Measurements from ENCODE around the gene COL5A2.
A peak's percentile ranks its signal among the peaks of the same experiment; 100 is the strongest.

Gene COL5A2

DNA sequence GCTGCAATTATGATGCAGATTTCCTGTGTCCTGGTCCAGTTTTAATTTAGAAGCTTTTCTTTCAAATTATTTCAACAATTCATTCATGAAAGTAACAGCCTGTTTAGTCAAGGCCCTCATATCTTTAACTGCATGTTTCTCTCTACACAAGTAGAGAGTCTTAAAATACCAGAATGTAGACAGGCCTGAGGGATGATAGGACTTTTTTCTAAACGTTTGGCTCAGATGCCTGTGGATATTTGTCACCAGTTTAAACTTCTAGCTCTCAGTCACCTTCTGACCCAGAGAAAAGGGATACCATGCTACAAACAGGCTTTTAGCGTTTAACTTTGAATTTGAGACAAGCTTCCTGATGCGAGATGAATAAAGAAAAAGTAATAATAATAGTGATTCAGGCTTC, 15.7 kb downstream of the COL5A2 start:
- in situ Hi-C loops (cut with HindIII; ENCODE audit: low sequenced_read_pairs): no loop called here
- TF ChIP-seq, protein P1, sequence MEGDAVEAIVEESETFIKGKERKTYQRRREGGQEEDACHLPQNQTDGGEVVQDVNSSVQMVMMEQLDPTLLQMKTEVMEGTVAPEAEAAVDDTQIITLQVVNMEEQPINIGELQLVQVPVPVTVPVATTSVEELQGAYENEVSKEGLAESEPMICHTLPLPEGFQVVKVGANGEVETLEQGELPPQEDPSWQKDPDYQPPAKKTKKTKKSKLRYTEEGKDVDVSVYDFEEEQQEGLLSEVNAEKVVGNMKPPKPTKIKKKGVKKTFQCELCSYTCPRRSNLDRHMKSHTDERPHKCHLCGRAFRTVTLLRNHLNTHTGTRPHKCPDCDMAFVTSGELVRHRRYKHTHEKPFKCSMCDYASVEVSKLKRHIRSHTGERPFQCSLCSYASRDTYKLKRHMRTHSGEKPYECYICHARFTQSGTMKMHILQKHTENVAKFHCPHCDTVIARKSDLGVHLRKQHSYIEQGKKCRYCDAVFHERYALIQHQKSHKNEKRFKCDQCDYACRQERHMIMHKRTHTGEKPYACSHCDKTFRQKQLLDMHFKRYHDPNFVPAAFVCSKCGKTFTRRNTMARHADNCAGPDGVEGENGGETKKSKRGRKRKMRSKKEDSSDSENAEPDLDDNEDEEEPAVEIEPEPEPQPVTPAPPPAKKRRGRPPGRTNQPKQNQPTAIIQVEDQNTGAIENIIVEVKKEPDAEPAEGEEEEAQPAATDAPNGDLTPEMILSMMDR (IDR thresholded peaks at IDR 0.05; ENCODE audit: low read depth, low read length): no peak
- DNase-seq (ENCODE audit: low read depth, low spot score): peak; percentile 87
- H3K4me3 ChIP-seq (ENCODE audit: low read depth, low read length): no peak overlapping the region

DNA sequence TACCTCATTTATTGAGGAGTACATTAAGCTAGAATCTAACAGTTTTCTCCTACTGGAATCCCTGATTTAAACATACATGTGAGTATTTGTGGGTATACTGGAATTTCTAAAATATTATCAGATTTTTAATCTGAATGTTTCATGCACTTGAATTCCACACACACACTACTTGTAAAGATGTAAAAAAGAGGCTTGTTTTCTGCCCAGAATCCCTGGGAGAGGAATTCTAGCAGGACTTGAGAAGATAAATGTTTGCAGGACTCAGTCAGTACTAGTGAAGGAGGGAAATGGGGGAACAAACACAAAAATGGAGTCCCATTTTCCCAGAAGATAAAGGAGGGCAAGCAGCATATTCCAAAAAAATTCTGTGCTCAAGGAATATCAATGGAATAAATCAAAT, 17.0 kb downstream of the COL5A2 start:
- in situ Hi-C loops (cut with HindIII; ENCODE audit: low sequenced_read_pairs): no loop called here
- no peak overlapping the region for H3K4me3 ChIP-seq (ENCODE audit: low read depth, low read length)
- TF ChIP-seq, protein P1 (IDR thresholded peaks at IDR 0.05; ENCODE audit: low read depth, low read length): no peak
- DNase-seq (ENCODE audit: low read depth, low spot score): no peak

DNA sequence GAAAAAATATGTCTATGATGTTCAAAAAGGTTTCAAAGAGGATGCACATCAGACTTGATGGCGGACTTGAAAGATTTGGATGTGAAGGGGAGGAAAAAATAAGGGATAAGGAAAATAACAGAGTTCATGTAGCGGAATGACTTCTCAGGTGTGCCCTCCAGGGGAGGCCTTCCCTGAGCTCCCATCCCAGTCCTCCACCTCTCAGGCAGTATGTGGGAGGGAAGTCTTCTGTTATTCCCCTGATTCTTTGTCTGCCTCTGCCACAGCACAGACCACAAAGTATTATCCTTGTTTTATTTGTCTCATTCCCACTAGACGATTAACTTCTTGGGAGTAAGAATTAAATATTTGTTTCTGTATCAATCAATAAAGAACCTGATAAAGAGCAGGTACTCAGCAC, 17.7 kb downstream of the COL5A2 start:
- TF ChIP-seq, protein P1 (IDR thresholded peaks at IDR 0.05; ENCODE audit: low read depth, low read length): no peak
- in situ Hi-C loops (cut with HindIII; ENCODE audit: low sequenced_read_pairs): no loop called here

DNA sequence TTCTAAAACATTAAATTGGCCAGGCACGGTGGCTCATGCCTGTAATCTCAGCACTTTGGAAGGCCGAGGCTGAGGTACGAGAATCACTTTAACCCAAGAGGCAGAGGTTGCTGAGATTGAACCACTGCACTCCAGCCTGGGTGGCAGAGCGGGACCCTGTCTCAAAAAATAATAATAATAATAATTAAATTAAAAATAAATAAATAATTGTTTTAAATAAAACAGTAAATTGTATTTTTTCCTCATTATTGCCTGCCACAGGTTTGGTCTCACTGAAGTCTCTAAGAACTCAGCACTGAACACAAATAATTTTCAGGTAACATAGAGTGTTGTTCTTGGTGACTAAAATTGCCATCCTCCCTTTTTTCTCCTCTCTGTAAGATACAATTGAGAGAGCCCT, 19.8 kb downstream of the COL5A2 start:
- DNase-seq (ENCODE audit: low read depth, low spot score): no peak
- in situ Hi-C loops (cut with HindIII; ENCODE audit: low sequenced_read_pairs): no loop called here
- no peak overlapping the region for H3K4me3 ChIP-seq (ENCODE audit: low read depth, low read length)
- TF ChIP-seq, protein P1 (IDR thresholded peaks at IDR 0.05; ENCODE audit: low read depth, low read length): no peak

More for the DNA sequence above, 17.7 kb downstream of the COL5A2 start:
- no peak for DNase-seq (ENCODE audit: low read depth, low spot score)
- no peak overlapping the region for H3K4me3 ChIP-seq (ENCODE audit: low read depth, low read length)

DNA sequence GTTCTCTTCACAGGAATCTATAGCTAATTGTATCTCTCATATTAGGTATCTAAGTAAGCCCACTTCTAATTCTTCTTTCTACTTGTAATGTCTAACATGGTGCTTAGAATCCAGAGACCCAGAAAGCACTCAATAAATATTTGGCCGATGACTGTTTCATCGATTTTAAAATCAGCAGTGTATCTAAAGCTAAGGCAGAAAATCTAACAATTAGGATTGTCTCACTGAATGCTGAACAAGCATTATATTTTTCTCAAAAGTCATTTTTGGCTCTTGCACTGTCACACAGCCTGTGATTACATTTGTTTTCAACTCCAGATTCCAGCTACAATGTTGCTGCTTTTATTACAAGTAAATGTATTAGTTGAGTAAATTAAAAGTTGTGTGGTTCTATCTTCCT, 20.3 kb downstream of the COL5A2 start:
- DNase-seq (ENCODE audit: low read depth, low spot score): no peak
- H3K4me3 ChIP-seq (ENCODE audit: low read depth, low read length): no peak overlapping the region
- TF ChIP-seq, protein P1 (IDR thresholded peaks at IDR 0.05; ENCODE audit: low read depth, low read length): no peak
- in situ Hi-C loops (cut with HindIII; ENCODE audit: low sequenced_read_pairs): no loop called here

DNA sequence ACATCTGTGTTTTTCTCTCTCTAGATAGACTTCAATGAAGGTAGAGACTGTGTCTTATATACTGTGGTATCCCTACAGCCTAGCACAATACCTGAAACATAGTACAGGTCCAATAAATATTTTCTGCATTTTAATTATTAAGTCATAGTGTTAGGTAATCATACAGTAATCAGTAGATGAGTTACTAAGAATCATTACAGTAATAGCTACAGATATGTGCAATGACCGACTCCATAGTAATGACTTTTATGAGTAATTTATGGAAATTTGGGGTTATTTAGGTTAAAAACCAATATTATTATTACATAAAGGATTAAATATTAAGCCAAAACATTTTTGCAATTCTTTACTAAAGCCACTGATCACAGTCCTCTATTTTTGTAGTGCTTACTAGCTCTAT, 21.6 kb downstream of the COL5A2 start:
- H3K4me3 ChIP-seq (ENCODE audit: low read depth, low read length): no peak overlapping the region
- TF ChIP-seq, protein P1 (IDR thresholded peaks at IDR 0.05; ENCODE audit: low read depth, low read length): no peak
- no peak for DNase-seq (ENCODE audit: low read depth, low spot score)
- in situ Hi-C loops (cut with HindIII; ENCODE audit: low sequenced_read_pairs): no loop called here

DNA sequence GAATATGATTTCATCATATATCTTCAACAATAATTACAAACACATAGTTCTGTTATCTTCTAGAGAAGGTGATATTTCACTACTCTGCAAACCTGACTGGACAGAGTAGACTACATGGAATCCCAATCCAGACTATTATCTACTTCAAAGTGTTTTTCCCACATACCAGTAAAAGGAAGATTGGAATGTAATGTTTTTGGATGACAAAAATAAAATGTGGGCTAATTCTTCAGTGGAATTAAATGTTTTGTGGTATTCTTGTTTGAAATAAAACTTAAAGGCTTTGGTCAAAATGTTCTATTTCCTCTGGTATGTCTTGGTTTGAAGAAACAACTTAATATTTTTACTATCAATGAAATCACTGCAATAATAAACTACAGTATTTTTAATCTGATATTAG, 22.1 kb downstream of the COL5A2 start:
- in situ Hi-C loops (cut with HindIII; ENCODE audit: low sequenced_read_pairs): no loop called here
- H3K4me3 ChIP-seq (ENCODE audit: low read depth, low read length): no peak overlapping the region
- TF ChIP-seq, protein P1 (IDR thresholded peaks at IDR 0.05; ENCODE audit: low read depth, low read length): no peak
- no peak for DNase-seq (ENCODE audit: low read depth, low spot score)

Measured in astrocyte of the spinal cord (primary cell).